ENCODE results near the gene UBE2V1.
"Not testable (repeated sequence)": the region's sequence is repeated elsewhere in the genome, so short reads cannot be mapped to it uniquely, and the experiment has no call there.

UBE2V1 gene

GRCh38 chr20:50112512-50113419 is at the start of gene UBE2V1:
Gene UBE2V1, minus strand, starts transcription at chr20:50113150. Its CDS starts 22 bp downstream, at chr20:50113128.
- DNase-seq: peak; percentile 95

GRCh38 chr20:50161494-50161893 is 48.5 kb upstream of the UBE2V1 start:
- not testable (repeated sequence) for DNase-seq

- DNase-seq: peak; percentile 95
These were observed 40.8 kb upstream of the UBE2V1 start, which contains the start of gene PEDS1 for GRCh38 chr20:50153500-50154377. Gene PEDS1, minus strand, starts transcription at chr20:50153723. Its CDS starts 86 bp downstream, at chr20:50153637.

- DNase-seq: peak; percentile 38
These were observed 40.2 kb upstream of the UBE2V1 start for GRCh38 chr20:50153153-50153499.

GRCh38 chr20:50152394-50153152 is 39.6 kb upstream of the UBE2V1 start:
- no peak for DNase-seq

- no peak for DNase-seq
These were observed 38.2 kb upstream of the UBE2V1 start for GRCh38 chr20:50151034-50151743.

- peak; percentile 41 for DNase-seq
These were observed 36.7 kb upstream of the UBE2V1 start for GRCh38 chr20:50149481-50150254.

GRCh38 chr20:50146732-50147662 is 34.0 kb upstream of the UBE2V1 start:
- DNase-seq: no peak

GRCh38 chr20:50146214-50146613 is 33.3 kb upstream of the UBE2V1 start:
- DNase-seq: no peak

- DNase-seq: no peak
These were observed 32.6 kb upstream of the UBE2V1 start for GRCh38 chr20:50145566-50145965.

GRCh38 chr20:50144362-50144761 is 31.4 kb upstream of the UBE2V1 start:
- DNase-seq: no peak

- DNase-seq: no peak
These were observed 29.9 kb upstream of the UBE2V1 start for GRCh38 chr20:50142812-50143211.

- DNase-seq: no peak
These were observed 29.0 kb upstream of the UBE2V1 start for GRCh38 chr20:50141811-50142561.

GRCh38 chr20:50141018-50141675 is 28.2 kb upstream of the UBE2V1 start:
- DNase-seq: no peak

GRCh38 chr20:50140339-50140859 is 27.4 kb upstream of the UBE2V1 start:
- no peak for DNase-seq

- no peak for DNase-seq
These were observed 25.8 kb upstream of the UBE2V1 start for GRCh38 chr20:50138479-50139393.

- no peak for DNase-seq
These were observed 25.1 kb upstream of the UBE2V1 start for GRCh38 chr20:50138120-50138478.
